ENCODE measurements around the gene KLHL40.

DNA sequence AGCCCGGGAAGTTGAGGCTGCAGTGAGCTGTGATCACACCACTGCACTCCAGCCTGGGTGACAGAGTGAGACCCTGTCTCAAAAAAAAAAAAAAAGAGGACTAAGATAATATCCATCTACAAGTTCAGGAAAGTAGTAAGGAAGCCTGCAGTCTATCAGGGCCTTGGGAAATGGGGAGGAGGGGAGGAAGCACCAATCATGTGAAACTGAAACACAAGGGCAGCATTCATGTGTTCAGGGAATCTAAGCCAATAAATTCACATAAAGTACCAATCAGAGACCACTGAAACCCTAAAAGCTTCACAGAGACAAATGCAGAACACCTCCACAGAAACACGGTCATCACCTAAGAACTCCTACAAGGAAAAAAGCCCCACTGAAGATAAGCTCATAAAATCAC lies 40.1 kb downstream of the KLHL40 start:
- TF ChIP-seq, protein P1, sequence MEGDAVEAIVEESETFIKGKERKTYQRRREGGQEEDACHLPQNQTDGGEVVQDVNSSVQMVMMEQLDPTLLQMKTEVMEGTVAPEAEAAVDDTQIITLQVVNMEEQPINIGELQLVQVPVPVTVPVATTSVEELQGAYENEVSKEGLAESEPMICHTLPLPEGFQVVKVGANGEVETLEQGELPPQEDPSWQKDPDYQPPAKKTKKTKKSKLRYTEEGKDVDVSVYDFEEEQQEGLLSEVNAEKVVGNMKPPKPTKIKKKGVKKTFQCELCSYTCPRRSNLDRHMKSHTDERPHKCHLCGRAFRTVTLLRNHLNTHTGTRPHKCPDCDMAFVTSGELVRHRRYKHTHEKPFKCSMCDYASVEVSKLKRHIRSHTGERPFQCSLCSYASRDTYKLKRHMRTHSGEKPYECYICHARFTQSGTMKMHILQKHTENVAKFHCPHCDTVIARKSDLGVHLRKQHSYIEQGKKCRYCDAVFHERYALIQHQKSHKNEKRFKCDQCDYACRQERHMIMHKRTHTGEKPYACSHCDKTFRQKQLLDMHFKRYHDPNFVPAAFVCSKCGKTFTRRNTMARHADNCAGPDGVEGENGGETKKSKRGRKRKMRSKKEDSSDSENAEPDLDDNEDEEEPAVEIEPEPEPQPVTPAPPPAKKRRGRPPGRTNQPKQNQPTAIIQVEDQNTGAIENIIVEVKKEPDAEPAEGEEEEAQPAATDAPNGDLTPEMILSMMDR (IDR thresholded peaks at IDR 0.05) = no peak
- TF ChIP-seq POLR2A (IDR thresholded peaks at IDR 0.05) (no peak), EP300 (IDR thresholded peaks at IDR 0.05; ENCODE audit: low read depth) (no peak), POLR2AphosphoS5 (IDR thresholded peaks at IDR 0.05) (no peak)
